Measurements from ENCODE around the gene OPCML. TPM values are rescaled to one million over a fixed set of nuclear protein-coding genes. Genes with fewer than 3 reads are reported as not detected.

OPCML gene
- total RNA-seq, 1 experiment from 2014 or later = 0.94 TPM

DNA sequence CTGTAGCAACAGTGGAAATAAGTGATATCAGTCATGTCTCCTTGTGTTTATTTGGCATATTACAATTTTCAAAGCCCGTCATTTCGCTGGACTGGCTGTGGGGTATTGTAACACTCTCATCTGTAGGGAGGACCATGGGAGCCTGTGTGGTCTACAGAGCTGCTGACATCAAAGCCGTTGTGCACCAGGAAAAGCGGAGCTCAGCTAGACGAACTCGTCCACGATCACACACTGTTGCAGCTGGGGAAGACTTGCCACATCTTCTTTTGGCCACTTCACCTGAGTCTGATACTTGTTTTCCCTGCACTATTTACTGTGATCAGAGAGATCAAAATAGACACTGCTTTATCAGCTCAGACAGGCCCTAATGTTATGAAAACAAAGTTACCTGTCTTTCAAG lies 741.3 kb downstream of the OPCML start:
- Histone ChIP-seq H4K8ac (replicated peaks; ENCODE audit: insufficient read length, low read depth, low read length) (no peak overlapping the region), H3K14ac (ENCODE audit: insufficient read depth, low read length) (no peak overlapping the region), H3K23me2 (ENCODE audit: insufficient read length, low read depth, low read length, poor library complexity, severe bottlenecking) (peaks cover 5% of the 10 kb centered on the region), H2BK5ac (ENCODE audit: insufficient read length, low read length) (no peak overlapping the region), H2AK5ac (ENCODE audit: insufficient read length, low read length) (no peak overlapping the region), H4K20me1 (ENCODE audit: control insufficient read depth, insufficient read depth, insufficient read length) (no peaks in the 10 kb centered on the region), H3K4me2 (ENCODE audit: insufficient read depth, insufficient read length, low read length) (no peak overlapping the region), H4K91ac (ENCODE audit: insufficient read length, low read depth, low read length) (no peak overlapping the region), H4K5ac (ENCODE audit: insufficient read length, low read depth, low read length) (no peak overlapping the region), H2AFZ (ENCODE audit: low read length) (no peak overlapping the region), H3K23ac (ENCODE audit: insufficient read length, low read depth, low read length) (no peak overlapping the region), H2BK12ac (ENCODE audit: insufficient read length, low read depth, low read length) (no peak overlapping the region), H3K56ac (ENCODE audit: insufficient read length, low read depth, low read length) (no peak overlapping the region), H3T11ph (ENCODE audit: low read length) (no peak overlapping the region), H2BK15ac (ENCODE audit: low read depth, low read length) (no peak overlapping the region), H2BK20ac (ENCODE audit: low read depth, low read length, poor library complexity, severe bottlenecking) (no peak overlapping the region), H3K9ac (ENCODE audit: extremely low read depth, insufficient read length, low read length) (no peak overlapping the region), H3K79me2 (ENCODE audit: insufficient read depth, low read length) (no peaks in the 10 kb centered on the region), H3K4me1 (ENCODE audit: insufficient read depth, low read length) (peaks cover 6% of the 10 kb centered on the region; the same call in 1 of the 2 replicates), H3K27me3 (ENCODE audit: insufficient read depth, low read length) (no peaks in the 10 kb centered on the region), H3K9me3 (ENCODE audit: control insufficient read depth, low read depth, low read length) (no peaks in the 10 kb centered on the region), H3K18ac (ENCODE audit: insufficient read length, low read depth, low read length) (no peak overlapping the region), H3K4ac (ENCODE audit: low read depth, low read length) (no peak overlapping the region), H3K27ac (ENCODE audit: insufficient read length, low read depth, low read length) (no peak overlapping the region), H3K79me1 (ENCODE audit: insufficient read depth, low read depth, low read length, poor library complexity, severe bottlenecking) (no peaks in the 10 kb centered on the region), H2BK120ac (ENCODE audit: low read depth, low read length, poor library complexity, severe bottlenecking) (no peak overlapping the region)
- peaks cover 36 to 44% of the 10 kb centered on the region in 2 experiments for H3K4me1 Mint-ChIP-seq
- H3K36me3 Mint-ChIP-seq (ENCODE audit: insufficient read depth in 1 of 3, low read depth in 3 of 3) = no peaks in the 10 kb centered on the region
- WGBS (ENCODE audit: extremely low coverage, insufficient read length, low lambda C conversion rate) = no CpG with 5 or more reads among the region's 7 CpGs
- H3K27me3 Mint-ChIP-seq (ENCODE audit: low read depth) = peaks cover 2% of the 10 kb centered on the region; the same call in 1 of the 2 replicates
- peak overlapping the region in 1 of 3 experiments; percentile 48; a peak in 1 of 7 replicates for H3K27ac Mint-ChIP-seq
- H3K4me3 Mint-ChIP-seq = no peak overlapping the region
- no peak for DNase-seq
- TF ChIP-seq, protein P1, sequence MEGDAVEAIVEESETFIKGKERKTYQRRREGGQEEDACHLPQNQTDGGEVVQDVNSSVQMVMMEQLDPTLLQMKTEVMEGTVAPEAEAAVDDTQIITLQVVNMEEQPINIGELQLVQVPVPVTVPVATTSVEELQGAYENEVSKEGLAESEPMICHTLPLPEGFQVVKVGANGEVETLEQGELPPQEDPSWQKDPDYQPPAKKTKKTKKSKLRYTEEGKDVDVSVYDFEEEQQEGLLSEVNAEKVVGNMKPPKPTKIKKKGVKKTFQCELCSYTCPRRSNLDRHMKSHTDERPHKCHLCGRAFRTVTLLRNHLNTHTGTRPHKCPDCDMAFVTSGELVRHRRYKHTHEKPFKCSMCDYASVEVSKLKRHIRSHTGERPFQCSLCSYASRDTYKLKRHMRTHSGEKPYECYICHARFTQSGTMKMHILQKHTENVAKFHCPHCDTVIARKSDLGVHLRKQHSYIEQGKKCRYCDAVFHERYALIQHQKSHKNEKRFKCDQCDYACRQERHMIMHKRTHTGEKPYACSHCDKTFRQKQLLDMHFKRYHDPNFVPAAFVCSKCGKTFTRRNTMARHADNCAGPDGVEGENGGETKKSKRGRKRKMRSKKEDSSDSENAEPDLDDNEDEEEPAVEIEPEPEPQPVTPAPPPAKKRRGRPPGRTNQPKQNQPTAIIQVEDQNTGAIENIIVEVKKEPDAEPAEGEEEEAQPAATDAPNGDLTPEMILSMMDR (conservative IDR thresholded peaks at IDR 0.05) = no peak
- no peaks in the 10 kb centered on the region for H3K9me3 Mint-ChIP-seq

Measured in H9 (cell line).